Measurements from ENCODE around the gene DPP3.

DNA sequence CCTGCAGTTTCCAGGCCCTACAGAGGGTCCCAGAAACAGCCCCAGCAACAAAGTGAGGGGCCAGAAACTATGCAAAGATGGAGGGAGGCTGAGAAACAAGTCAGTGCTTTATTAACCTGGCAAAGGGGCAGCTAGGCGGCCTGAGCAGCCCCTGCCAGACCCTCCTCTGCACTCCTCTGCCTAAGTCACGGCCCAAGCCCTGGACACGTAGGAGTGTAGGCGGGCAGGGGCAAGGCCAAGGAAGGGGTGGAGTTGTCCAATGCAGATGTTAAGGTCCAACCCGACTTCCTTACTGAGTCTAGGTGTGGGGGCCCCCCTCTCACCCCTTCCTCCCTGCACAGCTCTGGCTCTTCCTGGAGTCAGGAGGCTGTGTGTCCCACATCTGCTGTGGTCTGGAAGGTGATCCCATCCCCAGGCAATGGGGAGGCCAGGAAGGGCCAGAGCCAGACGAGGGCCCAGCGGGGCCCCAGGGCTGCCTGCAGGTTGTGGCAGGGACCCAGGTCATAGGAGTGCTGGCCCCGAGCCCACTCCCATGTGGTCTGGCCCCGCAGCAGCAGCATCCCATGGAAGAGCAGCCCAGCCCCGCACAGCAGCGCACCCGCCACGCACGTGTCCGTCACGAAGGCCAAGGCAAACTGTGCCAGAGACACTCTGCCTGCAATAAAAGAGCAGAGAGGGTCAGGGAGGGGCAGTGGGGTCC is 59.1 kb downstream of the DPP3 start:
- TF ChIP-seq, protein P1, sequence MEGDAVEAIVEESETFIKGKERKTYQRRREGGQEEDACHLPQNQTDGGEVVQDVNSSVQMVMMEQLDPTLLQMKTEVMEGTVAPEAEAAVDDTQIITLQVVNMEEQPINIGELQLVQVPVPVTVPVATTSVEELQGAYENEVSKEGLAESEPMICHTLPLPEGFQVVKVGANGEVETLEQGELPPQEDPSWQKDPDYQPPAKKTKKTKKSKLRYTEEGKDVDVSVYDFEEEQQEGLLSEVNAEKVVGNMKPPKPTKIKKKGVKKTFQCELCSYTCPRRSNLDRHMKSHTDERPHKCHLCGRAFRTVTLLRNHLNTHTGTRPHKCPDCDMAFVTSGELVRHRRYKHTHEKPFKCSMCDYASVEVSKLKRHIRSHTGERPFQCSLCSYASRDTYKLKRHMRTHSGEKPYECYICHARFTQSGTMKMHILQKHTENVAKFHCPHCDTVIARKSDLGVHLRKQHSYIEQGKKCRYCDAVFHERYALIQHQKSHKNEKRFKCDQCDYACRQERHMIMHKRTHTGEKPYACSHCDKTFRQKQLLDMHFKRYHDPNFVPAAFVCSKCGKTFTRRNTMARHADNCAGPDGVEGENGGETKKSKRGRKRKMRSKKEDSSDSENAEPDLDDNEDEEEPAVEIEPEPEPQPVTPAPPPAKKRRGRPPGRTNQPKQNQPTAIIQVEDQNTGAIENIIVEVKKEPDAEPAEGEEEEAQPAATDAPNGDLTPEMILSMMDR (IDR thresholded peaks at IDR 0.05; ENCODE audit: low read depth, low read length, missing input control) = no peak
- TF ChIP-seq ZBTB33 (IDR thresholded peaks at IDR 0.05) (no peak), YY1 (IDR thresholded peaks at IDR 0.05) (no peak), MAX (IDR thresholded peaks at IDR 0.05) (no peak), RAD21 (IDR thresholded peaks at IDR 0.05) (no peak), REST (IDR thresholded peaks at IDR 0.05) (no peak), TAF1 (conservative IDR thresholded peaks at IDR 0.05) (no peak), JUND (IDR thresholded peaks at IDR 0.05) (no peak), HNF4G (IDR thresholded peaks at IDR 0.05) (no peak), SP1 (IDR thresholded peaks at IDR 0.05) (no peak), FOXA1 (IDR thresholded peaks at IDR 0.05) (no peak), GABPA (IDR thresholded peaks at IDR 0.05 in 1 of 2, conservative IDR thresholded peaks at IDR 0.05 in 1 of 2) (no peak)
- TF ChIP-seq, protein P2, sequence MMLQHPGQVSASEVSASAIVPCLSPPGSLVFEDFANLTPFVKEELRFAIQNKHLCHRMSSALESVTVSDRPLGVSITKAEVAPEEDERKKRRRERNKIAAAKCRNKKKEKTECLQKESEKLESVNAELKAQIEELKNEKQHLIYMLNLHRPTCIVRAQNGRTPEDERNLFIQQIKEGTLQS (IDR thresholded peaks at IDR 0.05) = no peak
